GM12874 (cell line): ENCODE results near the gene ADAMTSL1.

Experiments
- TF ChIP-seq, protein P1 (sequence below): IDR thresholded peaks from 2 replicates; pipeline ENCODE4 v1.5.1; 2011; ENCODE audit warnings: low read depth, mild to moderate bottlenecking, control low read depth, low read length, moderate library complexity; ENCODE audit not compliant: insufficient read depth

Gene ADAMTSL1

GRCh38 chr9:18926513-18926912 is 452.6 kb downstream of the ADAMTSL1 start:
- TF ChIP-seq, protein P1, sequence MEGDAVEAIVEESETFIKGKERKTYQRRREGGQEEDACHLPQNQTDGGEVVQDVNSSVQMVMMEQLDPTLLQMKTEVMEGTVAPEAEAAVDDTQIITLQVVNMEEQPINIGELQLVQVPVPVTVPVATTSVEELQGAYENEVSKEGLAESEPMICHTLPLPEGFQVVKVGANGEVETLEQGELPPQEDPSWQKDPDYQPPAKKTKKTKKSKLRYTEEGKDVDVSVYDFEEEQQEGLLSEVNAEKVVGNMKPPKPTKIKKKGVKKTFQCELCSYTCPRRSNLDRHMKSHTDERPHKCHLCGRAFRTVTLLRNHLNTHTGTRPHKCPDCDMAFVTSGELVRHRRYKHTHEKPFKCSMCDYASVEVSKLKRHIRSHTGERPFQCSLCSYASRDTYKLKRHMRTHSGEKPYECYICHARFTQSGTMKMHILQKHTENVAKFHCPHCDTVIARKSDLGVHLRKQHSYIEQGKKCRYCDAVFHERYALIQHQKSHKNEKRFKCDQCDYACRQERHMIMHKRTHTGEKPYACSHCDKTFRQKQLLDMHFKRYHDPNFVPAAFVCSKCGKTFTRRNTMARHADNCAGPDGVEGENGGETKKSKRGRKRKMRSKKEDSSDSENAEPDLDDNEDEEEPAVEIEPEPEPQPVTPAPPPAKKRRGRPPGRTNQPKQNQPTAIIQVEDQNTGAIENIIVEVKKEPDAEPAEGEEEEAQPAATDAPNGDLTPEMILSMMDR: no peak

DNA sequence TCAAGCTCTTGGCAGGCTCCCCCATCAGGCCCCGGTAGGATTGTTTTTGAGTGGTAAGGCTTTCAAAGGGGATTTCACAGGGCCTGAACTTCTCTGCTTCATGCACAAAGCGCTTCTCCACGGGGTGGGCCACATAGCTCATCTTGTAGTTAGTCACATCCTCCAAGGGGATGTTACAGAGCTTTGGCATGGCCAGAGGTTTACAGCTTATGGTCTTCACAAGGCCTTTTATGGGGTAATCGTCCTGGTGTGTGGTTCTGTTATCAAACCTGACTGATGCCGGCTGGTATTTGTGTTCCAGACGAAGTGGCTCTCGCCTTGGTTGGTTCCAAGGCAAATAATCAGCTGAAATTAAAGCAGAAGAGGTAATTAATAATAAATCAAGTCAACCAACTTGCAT is 454.8 kb downstream of the ADAMTSL1 start:
- TF ChIP-seq, protein P1: no peak

- TF ChIP-seq, protein P1: no peak
Measured at GRCh38 chr9:18935541-18935940, 461.6 kb downstream of the ADAMTSL1 start.

- TF ChIP-seq, protein P1: no peak
Measured at GRCh38 chr9:18936094-18936871, 462.3 kb downstream of the ADAMTSL1 start.

- TF ChIP-seq, protein P1: no peak
Measured at GRCh38 chr9:18939943-18940342, 466.0 kb downstream of the ADAMTSL1 start.

DNA sequence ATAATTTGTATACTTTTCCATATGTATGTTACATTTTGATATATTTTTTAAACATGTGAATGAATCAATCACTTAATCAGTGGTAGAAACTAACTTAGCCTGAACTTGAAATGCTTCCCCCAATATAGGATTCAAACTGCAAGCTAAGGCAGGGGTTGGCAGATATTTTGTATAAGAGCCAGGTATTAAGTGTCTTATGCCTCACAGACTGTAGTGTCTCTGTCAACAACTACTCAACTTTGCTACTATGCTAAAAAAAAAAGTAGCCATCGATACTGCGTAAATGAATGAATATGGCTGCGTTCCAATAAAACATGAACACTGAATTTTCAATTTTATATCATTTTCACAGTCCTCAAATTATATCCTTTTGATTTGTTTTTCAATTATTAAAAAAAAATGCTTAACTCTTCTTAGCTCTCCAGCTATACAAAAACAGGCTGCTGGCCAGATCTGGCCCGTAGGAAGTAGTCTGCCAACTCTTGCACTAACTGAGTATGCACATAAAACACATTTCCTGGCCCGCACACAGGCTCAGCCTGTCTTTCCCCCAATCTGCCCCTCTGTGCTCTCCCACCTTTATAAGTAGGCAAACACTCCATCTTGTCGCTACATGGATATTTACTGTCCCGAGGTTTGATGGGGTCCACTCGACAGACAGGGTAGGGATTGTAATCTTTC is 467.2 kb downstream of the ADAMTSL1 start:
- TF ChIP-seq, protein P1: no peak

DNA sequence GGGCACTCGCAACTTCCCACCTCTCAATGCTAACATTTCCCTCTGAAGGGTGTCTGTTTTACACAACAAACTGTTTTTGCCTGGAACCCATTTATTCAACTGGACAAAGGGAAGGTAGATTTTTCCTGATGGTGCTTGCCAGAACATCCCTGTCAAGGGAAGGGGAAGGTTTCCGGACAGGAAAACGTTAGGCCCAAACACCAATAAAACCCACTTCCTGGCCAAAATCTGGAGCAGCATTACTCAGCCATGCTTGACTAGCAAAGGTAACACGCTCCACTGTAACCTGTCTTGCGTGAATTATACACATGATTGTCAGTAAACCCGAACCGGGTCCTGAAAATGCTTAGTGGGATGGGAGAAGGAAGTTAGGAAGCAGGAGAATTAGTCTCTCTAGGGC is 468.8 kb downstream of the ADAMTSL1 start:
- TF ChIP-seq, protein P1: no peak
